ENCODE measurements around the gene NOTO. TPM values are rescaled to one million over a fixed set of nuclear protein-coding genes. Genes with fewer than 3 reads are reported as not detected.

The NOTO gene
- total RNA-seq, 2 experiments from 2014 or later = not detected

GRCh38 chr2:73203055-73203681, 794 bp downstream of the NOTO start:
- ChIA-PET POLR2A (no interaction called here), CTCF (interaction anchor here (1.0 to 1.1 kb wide), 2 partner anchors 10 to 25 kb away, joined by 3 to 4 read pairs; no protein-coding TSS in a partner anchor)
- Mint-ChIP-seq H3K9me3 (ENCODE audit: insufficient read depth) (no peaks in the 10 kb centered on the region), H3K4me3 (no peak overlapping the region), H3K27ac (no peak overlapping the region), H3K27me3 (ENCODE audit: low read depth) (peaks cover 45% of the 10 kb centered on the region), H3K4me1 (ENCODE audit: low read depth) (peaks cover 6% of the 10 kb centered on the region), H3K36me3 (ENCODE audit: low read depth) (no peaks in the 10 kb centered on the region)
- ATAC-seq = peak; percentile 48
- DNase-seq = no peak

- Mint-ChIP-seq H3K27ac (no peak overlapping the region), H3K4me3 (no peak overlapping the region), H3K27me3 (ENCODE audit: low read depth) (peaks cover 42% of the 10 kb centered on the region), H3K4me1 (ENCODE audit: low read depth) (peaks cover 6% of the 10 kb centered on the region), H3K36me3 (ENCODE audit: low read depth) (no peaks in the 10 kb centered on the region), H3K9me3 (ENCODE audit: insufficient read depth) (no peaks in the 10 kb centered on the region)
- ATAC-seq (no peak), DNase-seq (no peak)
- ChIA-PET POLR2A (no interaction called here), CTCF (no interaction called here)
These were observed 3.2 kb downstream of the NOTO start for GRCh38 chr2:73205611-73206010.

- H3K4me3 Mint-ChIP-seq = no peak overlapping the region
- H3K27ac Mint-ChIP-seq = no peak overlapping the region
- no peaks in the 10 kb centered on the region for H3K36me3 Mint-ChIP-seq (ENCODE audit: low read depth)
- ChIA-PET POLR2A (no interaction called here), CTCF (interaction anchor here (0.9 to 6.9 kb wide), 2 partner anchors 31 to 85 kb away, joined by 3 to 112 read pairs; partner anchors contain the start of gene EGR4)
- ATAC-seq (no peak), DNase-seq (no peak)
- no peaks in the 10 kb centered on the region for H3K9me3 Mint-ChIP-seq (ENCODE audit: insufficient read depth)
- H3K4me1 Mint-ChIP-seq (ENCODE audit: low read depth) = peaks cover 11% of the 10 kb centered on the region
- peaks cover 29% of the 10 kb centered on the region for H3K27me3 Mint-ChIP-seq (ENCODE audit: low read depth)
These were observed 5.9 kb downstream of the NOTO start for GRCh38 chr2:73208258-73208657.

- no peaks in the 10 kb centered on the region for H3K9me3 Mint-ChIP-seq (ENCODE audit: insufficient read depth)
- ATAC-seq (no peak), DNase-seq (no peak)
- H3K4me3 Mint-ChIP-seq = no peak overlapping the region
- CTCF ChIA-PET = interaction anchor here (1.3 to 6.9 kb wide), 4 partner anchors 21 to 317 kb away, joined by 3 to 112 read pairs (median 5); no protein-coding TSS in a partner anchor
- peaks cover 2% of the 10 kb centered on the region for H3K36me3 Mint-ChIP-seq (ENCODE audit: low read depth)
- no peak overlapping the region for H3K27ac Mint-ChIP-seq
- peaks cover 20% of the 10 kb centered on the region for H3K4me1 Mint-ChIP-seq (ENCODE audit: low read depth)
- peaks cover 17% of the 10 kb centered on the region for H3K27me3 Mint-ChIP-seq (ENCODE audit: low read depth)
- POLR2A ChIA-PET = no interaction called here
These were observed 7.6 kb downstream of the NOTO start for GRCh38 chr2:73210019-73210418.

GRCh38 chr2:73210696-73211095, 8.3 kb downstream of the NOTO start:
- Mint-ChIP-seq H3K9me3 (ENCODE audit: insufficient read depth) (no peaks in the 10 kb centered on the region), H3K4me1 (ENCODE audit: low read depth) (peaks cover 27% of the 10 kb centered on the region), H3K27ac (no peak overlapping the region), H3K36me3 (ENCODE audit: low read depth) (peaks cover 2% of the 10 kb centered on the region), H3K4me3 (no peak overlapping the region), H3K27me3 (ENCODE audit: low read depth) (peaks cover 15% of the 10 kb centered on the region)
- ChIA-PET POLR2A (no interaction called here), CTCF (interaction anchor here (1.3 to 6.9 kb wide), 4 partner anchors 20 to 317 kb away, joined by 3 to 112 read pairs (median 5); no protein-coding TSS in a partner anchor)
- ATAC-seq (no peak), DNase-seq (no peak)

- Mint-ChIP-seq H3K9me3 (ENCODE audit: insufficient read depth) (no peaks in the 10 kb centered on the region), H3K4me1 (ENCODE audit: low read depth) (peaks cover 28% of the 10 kb centered on the region), H3K27me3 (ENCODE audit: low read depth) (peaks cover 10% of the 10 kb centered on the region), H3K36me3 (ENCODE audit: low read depth) (peaks cover 2% of the 10 kb centered on the region), H3K27ac (no peak overlapping the region), H3K4me3 (no peak overlapping the region)
- DNase-seq = no peak
- CTCF ChIA-PET = interaction anchor here (0.6 to 6.9 kb wide), 38 partner anchors 9 to 353 kb away, joined by 3 to 112 read pairs (median 4); partner anchors contain the start of genes ALMS1, CCT7, EGR4 and FBXO41
- POLR2A ChIA-PET = interaction anchor here (0.8 to 2.0 kb wide), 4 partner anchors 19 to 35 kb away, joined by 3 to 5 read pairs (median 4); partner anchors contain the start of gene CCT7
- ATAC-seq = no peak
These were observed 9.7 kb downstream of the NOTO start for GRCh38 chr2:73212098-73212447.

GRCh38 chr2:73212448-73213176, 10.2 kb downstream of the NOTO start:
- peak overlapping the region; percentile 14 for H3K4me3 Mint-ChIP-seq

GRCh38 chr2:73214120-73215035, 12.0 kb downstream of the NOTO start, which contains the start of gene SMYD5:
SMYD5 (plus strand) TSS chr2:73214245; CDS start chr2:73214267, 22 bp downstream.
- H3K9me3 Mint-ChIP-seq (ENCODE audit: insufficient read depth) = no peaks in the 10 kb centered on the region
- peaks cover 5% of the 10 kb centered on the region for H3K36me3 Mint-ChIP-seq (ENCODE audit: low read depth)
- H3K27ac Mint-ChIP-seq = peak within 1 kb of the TSS; percentile 88
- ChIA-PET POLR2A (interaction anchor here (1.0 to 2.0 kb wide), 3 partner anchors 12 to 37 kb away, joined by 4 to 5 read pairs (median 5); partner anchors contain the start of gene CCT7), CTCF (interaction anchor here (0.9 to 6.9 kb wide), 9 partner anchors 10 to 320 kb away, joined by 4 to 112 read pairs (median 19); partner anchors contain the start of genes CCT7 and PRADC1)
- H3K27me3 Mint-ChIP-seq (ENCODE audit: low read depth) = peaks cover 3% of the 10 kb centered on the region
- peak; percentile 95 for ATAC-seq
- DNase-seq = peak; percentile 94
- H3K4me3 Mint-ChIP-seq = peak within 1 kb of the TSS; percentile 92
- H3K4me1 Mint-ChIP-seq (ENCODE audit: low read depth) = peaks cover 28% of the 10 kb centered on the region

More at GRCh38 chr2:73212448-73213176, 10.2 kb downstream of the NOTO start:
- H3K27ac Mint-ChIP-seq = no peak overlapping the region
- CTCF ChIA-PET = interaction anchor here (0.6 to 6.9 kb wide), 41 partner anchors 8 to 419 kb away, joined by 3 to 112 read pairs (median 4); partner anchors contain the start of genes ALMS1, CCT7, EGR4 and FBXO41
- ATAC-seq = peak; percentile 73
- H3K27me3 Mint-ChIP-seq (ENCODE audit: low read depth) = peaks cover 10% of the 10 kb centered on the region
- POLR2A ChIA-PET = interaction anchor here (0.8 to 2.0 kb wide), 5 partner anchors 19 to 35 kb away, joined by 3 to 5 read pairs (median 3); partner anchors contain the start of genes CCT7 and PRADC1
- peaks cover 28% of the 10 kb centered on the region for H3K4me1 Mint-ChIP-seq (ENCODE audit: low read depth)
- peak; percentile 83 for DNase-seq
- no peaks in the 10 kb centered on the region for H3K9me3 Mint-ChIP-seq (ENCODE audit: insufficient read depth)
- H3K36me3 Mint-ChIP-seq (ENCODE audit: low read depth) = peaks cover 2% of the 10 kb centered on the region

GRCh38 chr2:73215254-73215653, 12.9 kb downstream of the NOTO start:
- H3K4me3 Mint-ChIP-seq = peak overlapping the region; percentile 92
- peaks cover 28% of the 10 kb centered on the region for H3K4me1 Mint-ChIP-seq (ENCODE audit: low read depth)
- H3K27me3 Mint-ChIP-seq (ENCODE audit: low read depth) = no peaks in the 10 kb centered on the region
- H3K36me3 Mint-ChIP-seq (ENCODE audit: low read depth) = peaks cover 5% of the 10 kb centered on the region
- CTCF ChIA-PET = interaction anchor here (0.9 to 1.8 kb wide), 4 partner anchors 10 to 75 kb away, joined by 4 to 6 read pairs (median 5); partner anchors contain the start of gene PRADC1
- POLR2A ChIA-PET = interaction anchor here (1.0 kb wide), 2 partner anchors 11 to 19 kb away, joined by 4 to 5 read pairs; partner anchors contain the start of gene CCT7
- no peak overlapping the region for H3K27ac Mint-ChIP-seq
- ATAC-seq = no peak
- no peak for DNase-seq
- no peaks in the 10 kb centered on the region for H3K9me3 Mint-ChIP-seq (ENCODE audit: insufficient read depth)

GRCh38 chr2:73217160-73217559, 14.8 kb downstream of the NOTO start:
- no peak overlapping the region for H3K4me3 Mint-ChIP-seq
- DNase-seq (no peak), ATAC-seq (no peak)
- H3K27me3 Mint-ChIP-seq (ENCODE audit: low read depth) = no peaks in the 10 kb centered on the region
- H3K4me1 Mint-ChIP-seq (ENCODE audit: low read depth) = peaks cover 28% of the 10 kb centered on the region
- ChIA-PET CTCF (interaction anchor here (1.6 to 2.2 kb wide), 2 partner anchors 40 to 73 kb away, joined by 4 to 10 read pairs; no protein-coding TSS in a partner anchor), POLR2A (interaction anchor here (5.3 kb wide), 1 partner anchor 16 kb away, joined by 21 read pairs; the partner anchor contains the start of genes CCT7 and PRADC1)
- no peaks in the 10 kb centered on the region for H3K9me3 Mint-ChIP-seq (ENCODE audit: insufficient read depth)
- peaks cover 18% of the 10 kb centered on the region for H3K36me3 Mint-ChIP-seq (ENCODE audit: low read depth)
- no peak overlapping the region for H3K27ac Mint-ChIP-seq
